Measurements from ENCODE around the gene ATRIP.

DNA sequence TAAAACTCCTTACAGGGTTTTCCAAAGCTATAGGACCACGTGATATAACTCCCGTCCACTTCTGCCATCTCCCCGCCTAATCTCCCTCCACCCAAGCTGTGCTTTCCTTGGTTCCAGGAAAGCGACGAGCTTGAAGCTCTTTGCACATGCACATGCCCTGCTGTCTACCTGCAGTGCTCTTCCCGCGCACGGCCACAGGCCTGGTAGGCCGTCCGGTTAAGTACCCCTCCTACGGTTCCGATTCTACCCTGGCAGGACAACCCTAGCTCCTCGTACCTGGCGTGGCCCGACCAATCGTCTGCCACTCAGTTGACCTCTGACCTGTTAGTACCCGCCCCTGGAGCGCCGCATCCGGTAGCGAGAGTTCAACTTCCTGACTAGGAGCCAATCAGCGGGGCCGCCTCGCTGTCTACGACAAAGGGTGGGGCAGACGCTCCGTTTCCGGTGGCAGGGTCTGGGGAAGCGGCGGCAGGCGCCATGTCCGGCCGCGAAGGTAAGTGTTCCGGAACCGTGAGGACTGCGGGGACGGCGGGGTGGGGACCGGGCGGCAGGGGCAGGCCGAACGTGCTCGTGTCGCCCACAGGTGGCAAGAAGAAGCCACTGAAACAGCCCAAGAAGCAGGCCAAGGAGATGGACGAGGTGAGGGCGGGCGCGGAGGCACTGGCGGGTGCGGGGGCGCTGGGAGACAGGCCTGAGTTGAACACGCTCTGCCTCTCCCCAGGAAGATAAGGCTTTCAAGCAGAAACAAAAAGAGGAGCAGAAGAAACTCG lies 6.5 kb upstream of the ATRIP start, which contains the start of the genes CCDC51 and TMA7:
- TF ChIP-seq, protein P1, sequence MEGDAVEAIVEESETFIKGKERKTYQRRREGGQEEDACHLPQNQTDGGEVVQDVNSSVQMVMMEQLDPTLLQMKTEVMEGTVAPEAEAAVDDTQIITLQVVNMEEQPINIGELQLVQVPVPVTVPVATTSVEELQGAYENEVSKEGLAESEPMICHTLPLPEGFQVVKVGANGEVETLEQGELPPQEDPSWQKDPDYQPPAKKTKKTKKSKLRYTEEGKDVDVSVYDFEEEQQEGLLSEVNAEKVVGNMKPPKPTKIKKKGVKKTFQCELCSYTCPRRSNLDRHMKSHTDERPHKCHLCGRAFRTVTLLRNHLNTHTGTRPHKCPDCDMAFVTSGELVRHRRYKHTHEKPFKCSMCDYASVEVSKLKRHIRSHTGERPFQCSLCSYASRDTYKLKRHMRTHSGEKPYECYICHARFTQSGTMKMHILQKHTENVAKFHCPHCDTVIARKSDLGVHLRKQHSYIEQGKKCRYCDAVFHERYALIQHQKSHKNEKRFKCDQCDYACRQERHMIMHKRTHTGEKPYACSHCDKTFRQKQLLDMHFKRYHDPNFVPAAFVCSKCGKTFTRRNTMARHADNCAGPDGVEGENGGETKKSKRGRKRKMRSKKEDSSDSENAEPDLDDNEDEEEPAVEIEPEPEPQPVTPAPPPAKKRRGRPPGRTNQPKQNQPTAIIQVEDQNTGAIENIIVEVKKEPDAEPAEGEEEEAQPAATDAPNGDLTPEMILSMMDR (IDR thresholded peaks at IDR 0.05; ENCODE audit: low read depth, low read length), result no peak
- no peak for TF ChIP-seq EZH2phosphoT487 (IDR thresholded peaks at IDR 0.05; ENCODE audit: low read depth)

All from OCI-LY3 (cell line).